DOHH2 (cell line): ENCODE results near the gene DACH1.

Experiments used
- H3F3A ChIP-seq: fragments of 200-600 bp; sonication (generic), shearing (Covaris generic); 2 replicates; pipeline ENCODE4 v1.6.0; 2016; ENCODE audit warnings: antibody characterized with exemption, mild to moderate bottlenecking; ENCODE audit not compliant: control insufficient read depth, insufficient read depth
- H3K27ac ChIP-seq: fragments of 200-600 bp; sonication (generic); 2 replicates; pipeline ENCODE4 v1.5.1; 2014; ENCODE audit warnings: low read depth, mild to moderate bottlenecking, low read length, moderate library complexity
- H3K27me3 ChIP-seq: fragments of 200-600 bp; sonication (generic); 2 replicates; pipeline ENCODE4 v1.6.1; 2014; ENCODE audit warnings: mild to moderate bottlenecking, low read length, mixed read lengths; ENCODE audit not compliant: control insufficient read depth
- H3K36me3 ChIP-seq: fragments of 200-600 bp; sonication (generic); 2 replicates; pipeline ENCODE4 v1.6.1; 2014; ENCODE audit warnings: mild to moderate bottlenecking, low read length, moderate library complexity, mixed read lengths; ENCODE audit not compliant: control insufficient read depth
- H3K4me1 ChIP-seq: fragments of 200-600 bp; sonication (generic); 2 replicates; pipeline ENCODE4 v1.6.1; 2014; ENCODE audit warnings: mild to moderate bottlenecking, low read length, mixed read lengths; ENCODE audit not compliant: control insufficient read depth
- H3K4me2 ChIP-seq: fragments of 200-600 bp; sonication (generic); 2 replicates; pipeline ENCODE4 v1.6.0; 2014; ENCODE audit warnings: mild to moderate bottlenecking, low read length, moderate library complexity
- H3K4me3 ChIP-seq: fragments of 200-600 bp; sonication (generic); 2 replicates; pipeline ENCODE4 v1.5.1; 2014; ENCODE audit warnings: mild to moderate bottlenecking, low read length, mixed read lengths
- H3K79me2 ChIP-seq: fragments of 200-600 bp; sonication (generic); 2 replicates; pipeline ENCODE4 v1.6.1; 2014; ENCODE audit warnings: mild to moderate bottlenecking, low read length, mixed read lengths; ENCODE audit not compliant: control insufficient read depth
- H3K9me2 ChIP-seq: fragments of 200-600 bp; sonication (generic); replicated peaks from 2 replicates; pipeline ENCODE4 v1.6.1; 2014; ENCODE audit warnings: mild to moderate bottlenecking, low read length, mixed read lengths; ENCODE audit not compliant: control insufficient read depth
- H3K9me3 ChIP-seq: fragments of 200-600 bp; sonication (generic); 2 replicates; pipeline ENCODE4 v1.6.1; 2014; ENCODE audit warnings: antibody characterized with exemption, low read length, mixed read lengths; ENCODE audit not compliant: control insufficient read depth, insufficient read depth
- H4K20me1 ChIP-seq: fragments of 200-600 bp; sonication (generic); 2 replicates; pipeline ENCODE4 v1.6.0; 2014; ENCODE audit warnings: low read depth, mild to moderate bottlenecking, antibody characterized with exemption, low read length, moderate library complexity; ENCODE audit not compliant: control insufficient read depth, insufficient read depth
- CTCF ChIP-seq: fragments of 200-600 bp; sonication (generic); IDR thresholded peaks from one replicate; pipeline ENCODE4 v1.5.1; 2014; ENCODE audit warnings: antibody characterized with exemption, mild to moderate bottlenecking, low read depth, low read length; ENCODE audit not compliant: poor library complexity, severe bottlenecking
- EZH2phosphoT487 ChIP-seq: fragments of 200-600 bp; sonication (generic); IDR thresholded peaks from 2 replicates; pipeline ENCODE4 v1.6.1; 2017; ENCODE audit warnings: borderline replicate concordance, mild to moderate bottlenecking, antibody characterized with exemption, low read length, moderate library complexity, mixed read lengths

Gene DACH1

GRCh38 chr13:71499944-71500514 lies 367.0 kb downstream of the DACH1 start:
- TF ChIP-seq CTCF (no peak), EZH2phosphoT487 (no peak)
- no peaks in the 10 kb centered on the region for H3F3A ChIP-seq
- no peaks in the 10 kb centered on the region for H3K9me2 ChIP-seq
- no peaks in the 10 kb centered on the region for H3K36me3 ChIP-seq
- H3K27ac ChIP-seq, result no peak overlapping the region
- no peaks in the 10 kb centered on the region for H3K9me3 ChIP-seq
- H3K4me2 ChIP-seq, result no peak overlapping the region
- no peaks in the 10 kb centered on the region for H4K20me1 ChIP-seq
- no peaks in the 10 kb centered on the region for H3K27me3 ChIP-seq
- H3K4me3 ChIP-seq, result no peak overlapping the region
- H3K4me1 ChIP-seq, result no peaks in the 10 kb centered on the region
- no peaks in the 10 kb centered on the region for H3K79me2 ChIP-seq

GRCh38 chr13:71499235-71499634 lies 367.8 kb downstream of the DACH1 start:
- no peaks in the 10 kb centered on the region for H3K9me2 ChIP-seq
- no peaks in the 10 kb centered on the region for H3K9me3 ChIP-seq
- no peak overlapping the region for H3K27ac ChIP-seq
- no peaks in the 10 kb centered on the region for H3K4me1 ChIP-seq
- no peaks in the 10 kb centered on the region for H4K20me1 ChIP-seq
- H3F3A ChIP-seq, result no peaks in the 10 kb centered on the region
- H3K4me2 ChIP-seq, result no peak overlapping the region
- TF ChIP-seq CTCF, result no peak
- no peak for TF ChIP-seq EZH2phosphoT487
- H3K4me3 ChIP-seq, result no peak overlapping the region
- no peaks in the 10 kb centered on the region for H3K79me2 ChIP-seq
- H3K36me3 ChIP-seq, result no peaks in the 10 kb centered on the region
- H3K27me3 ChIP-seq, result no peaks in the 10 kb centered on the region

- no peaks in the 10 kb centered on the region for H3K36me3 ChIP-seq
- H4K20me1 ChIP-seq, result no peaks in the 10 kb centered on the region
- TF ChIP-seq EZH2phosphoT487 (no peak), CTCF (no peak)
- H3K79me2 ChIP-seq, result no peaks in the 10 kb centered on the region
- no peak overlapping the region for H3K4me3 ChIP-seq
- H3K9me3 ChIP-seq, result no peaks in the 10 kb centered on the region
- H3K4me1 ChIP-seq, result no peaks in the 10 kb centered on the region
- H3K27me3 ChIP-seq, result no peaks in the 10 kb centered on the region
- H3K9me2 ChIP-seq, result no peaks in the 10 kb centered on the region
- no peaks in the 10 kb centered on the region for H3F3A ChIP-seq
- H3K27ac ChIP-seq, result no peak overlapping the region
- no peak overlapping the region for H3K4me2 ChIP-seq
Measured at GRCh38 chr13:71493189-71493588, 373.8 kb downstream of the DACH1 start.
